Esophagus squamous epithelium (tissue), 4 donors: ENCODE results near the gene PLA2G4F.

Experiments
- POLR2A ChIP-seq, 4 donors: fragments of 450-650 bp; IDR thresholded peaks; one replicate each; pipeline ENCODE4 v1.6.1; 2017; ENCODE audit warnings: antibody characterized with exemption in 4 of 4, mild to moderate bottlenecking in 4 of 4, moderate library complexity in 3 of 4
- TF ChIP-seq, protein P1 (sequence below), 6 experiments: fragments of 450-650 bp in 4 of 6; fragments of 200-600 bp in 2 of 6; sonication (generic) in 2 of 6; IDR thresholded peaks; one replicate each; pipeline ENCODE4 v1.5.1; 2016 to 2019; ENCODE audit warnings: antibody characterized with exemption in 6 of 6, mild to moderate bottlenecking in 4 of 6, moderate library complexity in 4 of 6

DNA sequence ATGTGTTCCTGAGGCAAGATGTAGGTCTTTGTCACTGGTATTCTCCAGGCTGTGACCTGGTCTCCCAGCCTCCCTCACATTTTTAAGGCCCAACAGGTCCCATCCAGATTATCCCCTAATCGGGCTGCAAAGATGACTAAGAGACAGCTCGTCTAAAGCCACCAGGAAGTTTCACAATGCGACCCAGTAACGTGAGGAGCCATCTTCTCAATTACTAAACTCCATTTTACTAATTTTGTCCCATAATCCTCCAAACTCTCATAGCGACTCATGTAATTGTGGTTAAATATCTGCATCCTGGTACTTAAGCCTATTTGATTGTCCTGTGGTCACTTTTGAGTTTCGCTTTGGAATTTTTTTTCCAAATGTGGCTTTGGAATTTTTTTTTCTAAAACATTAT lies 8.7 kb upstream of the PLA2G4F start:
- no peak for TF ChIP-seq POLR2A (IDR thresholded peaks at IDR 0.05)
- TF ChIP-seq, protein P1, sequence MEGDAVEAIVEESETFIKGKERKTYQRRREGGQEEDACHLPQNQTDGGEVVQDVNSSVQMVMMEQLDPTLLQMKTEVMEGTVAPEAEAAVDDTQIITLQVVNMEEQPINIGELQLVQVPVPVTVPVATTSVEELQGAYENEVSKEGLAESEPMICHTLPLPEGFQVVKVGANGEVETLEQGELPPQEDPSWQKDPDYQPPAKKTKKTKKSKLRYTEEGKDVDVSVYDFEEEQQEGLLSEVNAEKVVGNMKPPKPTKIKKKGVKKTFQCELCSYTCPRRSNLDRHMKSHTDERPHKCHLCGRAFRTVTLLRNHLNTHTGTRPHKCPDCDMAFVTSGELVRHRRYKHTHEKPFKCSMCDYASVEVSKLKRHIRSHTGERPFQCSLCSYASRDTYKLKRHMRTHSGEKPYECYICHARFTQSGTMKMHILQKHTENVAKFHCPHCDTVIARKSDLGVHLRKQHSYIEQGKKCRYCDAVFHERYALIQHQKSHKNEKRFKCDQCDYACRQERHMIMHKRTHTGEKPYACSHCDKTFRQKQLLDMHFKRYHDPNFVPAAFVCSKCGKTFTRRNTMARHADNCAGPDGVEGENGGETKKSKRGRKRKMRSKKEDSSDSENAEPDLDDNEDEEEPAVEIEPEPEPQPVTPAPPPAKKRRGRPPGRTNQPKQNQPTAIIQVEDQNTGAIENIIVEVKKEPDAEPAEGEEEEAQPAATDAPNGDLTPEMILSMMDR (IDR thresholded peaks at IDR 0.05), result no peak
